ENCODE data around the gene SCYL1. TPM values are rescaled to one million over a fixed set of nuclear protein-coding genes. Genes with fewer than 3 reads are reported as not detected.

The SCYL1 gene
- total RNA-seq, 1 donor from 2014 or later: 49.5 TPM

DNA sequence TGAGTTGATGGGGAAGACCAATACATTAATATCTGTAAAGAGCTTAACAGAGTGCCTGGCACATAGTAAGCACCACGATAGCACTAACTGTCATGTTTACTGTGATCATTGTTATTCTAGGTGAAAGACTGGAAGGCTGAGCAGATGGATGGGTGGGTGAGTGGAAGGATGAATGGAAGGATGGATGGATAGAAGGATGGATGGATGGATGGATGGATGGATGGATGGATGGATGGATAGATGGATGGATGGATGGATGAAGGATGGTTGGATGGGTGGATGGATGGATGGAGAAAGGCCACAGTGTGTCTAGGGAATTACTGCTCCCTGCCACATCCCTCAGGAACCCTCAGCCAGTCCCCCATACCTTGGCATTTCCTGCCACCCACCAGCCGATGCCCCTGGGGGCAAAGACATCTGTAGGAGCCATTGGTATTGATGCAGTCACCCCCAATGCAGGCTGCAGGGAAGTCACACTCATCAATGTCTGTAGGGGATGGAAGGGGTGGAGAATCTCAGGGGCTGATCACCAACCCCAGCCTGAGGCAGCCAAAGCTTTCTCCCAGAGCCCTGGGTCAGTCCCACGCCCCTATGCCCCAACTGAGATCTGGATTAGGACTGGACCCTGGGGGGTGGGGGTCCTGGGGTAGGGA, 18.0 kb downstream of the SCYL1 start:
- TF ChIP-seq, protein P1, sequence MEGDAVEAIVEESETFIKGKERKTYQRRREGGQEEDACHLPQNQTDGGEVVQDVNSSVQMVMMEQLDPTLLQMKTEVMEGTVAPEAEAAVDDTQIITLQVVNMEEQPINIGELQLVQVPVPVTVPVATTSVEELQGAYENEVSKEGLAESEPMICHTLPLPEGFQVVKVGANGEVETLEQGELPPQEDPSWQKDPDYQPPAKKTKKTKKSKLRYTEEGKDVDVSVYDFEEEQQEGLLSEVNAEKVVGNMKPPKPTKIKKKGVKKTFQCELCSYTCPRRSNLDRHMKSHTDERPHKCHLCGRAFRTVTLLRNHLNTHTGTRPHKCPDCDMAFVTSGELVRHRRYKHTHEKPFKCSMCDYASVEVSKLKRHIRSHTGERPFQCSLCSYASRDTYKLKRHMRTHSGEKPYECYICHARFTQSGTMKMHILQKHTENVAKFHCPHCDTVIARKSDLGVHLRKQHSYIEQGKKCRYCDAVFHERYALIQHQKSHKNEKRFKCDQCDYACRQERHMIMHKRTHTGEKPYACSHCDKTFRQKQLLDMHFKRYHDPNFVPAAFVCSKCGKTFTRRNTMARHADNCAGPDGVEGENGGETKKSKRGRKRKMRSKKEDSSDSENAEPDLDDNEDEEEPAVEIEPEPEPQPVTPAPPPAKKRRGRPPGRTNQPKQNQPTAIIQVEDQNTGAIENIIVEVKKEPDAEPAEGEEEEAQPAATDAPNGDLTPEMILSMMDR (IDR thresholded peaks at IDR 0.05; ENCODE audit: insufficient read depth, low read length, severe bottlenecking): no peak
- Histone ChIP-seq H3K36me3 (ENCODE audit: control insufficient read depth, insufficient read depth, low read length) (peaks cover 4% of the 10 kb centered on the region), H3K4me3 (ENCODE audit: low read depth, low read length) (no peak overlapping the region), H3K27me3 (ENCODE audit: control insufficient read depth, insufficient read depth, low read length) (no peaks in the 10 kb centered on the region)
- no peak for FAIRE-seq
- no peak for DNase-seq (ENCODE audit: low read depth)

DNA sequence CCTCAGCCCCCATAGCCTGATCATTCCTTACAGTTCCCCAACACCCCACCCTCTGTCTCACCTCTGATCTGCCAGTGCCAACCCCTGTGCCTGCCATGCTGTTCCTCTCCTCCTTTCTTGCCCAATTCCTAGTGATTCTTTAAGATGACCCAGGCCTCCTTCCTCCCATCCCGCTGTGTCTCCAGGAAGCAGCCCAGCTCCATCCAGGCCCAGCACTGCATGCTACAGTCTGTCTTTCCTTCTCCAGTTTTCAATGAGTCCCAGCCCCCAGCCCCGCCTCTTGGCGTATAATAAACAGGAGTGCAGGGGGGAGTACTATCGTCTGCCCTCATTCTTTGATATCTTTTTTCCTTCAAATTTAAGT, 21.0 kb downstream of the SCYL1 start:
- FAIRE-seq (no peak), DNase-seq (ENCODE audit: low read depth) (no peak)
- Histone ChIP-seq H3K36me3 (ENCODE audit: control insufficient read depth, insufficient read depth, low read length) (no peaks in the 10 kb centered on the region), H3K4me3 (ENCODE audit: low read depth, low read length) (peak overlapping the region; percentile 41), H3K27me3 (ENCODE audit: control insufficient read depth, insufficient read depth, low read length) (no peaks in the 10 kb centered on the region)
- TF ChIP-seq, protein P1 (IDR thresholded peaks at IDR 0.05; ENCODE audit: insufficient read depth, low read length, severe bottlenecking): no peak

DNA sequence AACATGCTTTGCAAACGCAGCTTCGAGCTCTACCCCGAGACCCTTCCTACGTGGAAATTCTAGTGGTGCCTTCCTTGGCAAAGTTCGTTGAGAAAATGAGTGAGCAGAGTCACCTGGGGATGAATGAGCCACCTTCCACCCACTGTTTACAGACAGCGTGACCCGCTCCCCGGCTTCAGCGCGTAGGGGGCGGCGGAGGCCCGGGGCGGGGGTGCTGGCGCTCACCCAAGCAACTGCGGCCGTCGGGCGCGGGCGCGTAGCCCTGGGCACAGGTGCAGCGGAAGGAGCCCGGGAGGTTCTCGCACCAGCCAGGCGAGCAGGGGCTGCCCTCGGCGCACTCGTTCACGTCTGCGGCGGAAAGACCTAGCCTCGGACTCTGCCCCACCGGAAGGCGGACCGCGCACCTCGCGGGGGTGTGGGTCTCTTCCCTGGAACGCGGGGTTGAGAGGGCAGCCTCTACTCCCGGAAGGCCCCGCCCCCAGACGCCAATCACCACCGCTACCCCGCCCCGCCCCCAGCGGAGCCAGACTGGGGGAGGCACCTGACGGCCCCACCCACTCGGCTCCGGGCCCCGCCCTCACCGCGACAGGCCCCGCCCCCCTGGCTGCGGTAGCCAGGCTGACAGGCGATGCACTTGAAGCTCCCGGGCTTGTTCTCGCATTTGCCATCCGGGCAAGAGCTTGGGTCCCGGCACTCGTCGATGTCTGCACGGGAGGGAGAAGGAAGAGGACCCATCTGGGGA, 21.5 kb downstream of the SCYL1 start:
- Histone ChIP-seq H3K4me3 (ENCODE audit: low read depth, low read length) (peak overlapping the region; percentile 41), H3K27me3 (ENCODE audit: control insufficient read depth, insufficient read depth, low read length) (no peaks in the 10 kb centered on the region), H3K36me3 (ENCODE audit: control insufficient read depth, insufficient read depth, low read length) (no peaks in the 10 kb centered on the region)
- peak; percentile 62 for DNase-seq (ENCODE audit: low read depth)
- FAIRE-seq: no peak
- TF ChIP-seq, protein P1 (IDR thresholded peaks at IDR 0.05; ENCODE audit: insufficient read depth, low read length, severe bottlenecking): no peak

DNA sequence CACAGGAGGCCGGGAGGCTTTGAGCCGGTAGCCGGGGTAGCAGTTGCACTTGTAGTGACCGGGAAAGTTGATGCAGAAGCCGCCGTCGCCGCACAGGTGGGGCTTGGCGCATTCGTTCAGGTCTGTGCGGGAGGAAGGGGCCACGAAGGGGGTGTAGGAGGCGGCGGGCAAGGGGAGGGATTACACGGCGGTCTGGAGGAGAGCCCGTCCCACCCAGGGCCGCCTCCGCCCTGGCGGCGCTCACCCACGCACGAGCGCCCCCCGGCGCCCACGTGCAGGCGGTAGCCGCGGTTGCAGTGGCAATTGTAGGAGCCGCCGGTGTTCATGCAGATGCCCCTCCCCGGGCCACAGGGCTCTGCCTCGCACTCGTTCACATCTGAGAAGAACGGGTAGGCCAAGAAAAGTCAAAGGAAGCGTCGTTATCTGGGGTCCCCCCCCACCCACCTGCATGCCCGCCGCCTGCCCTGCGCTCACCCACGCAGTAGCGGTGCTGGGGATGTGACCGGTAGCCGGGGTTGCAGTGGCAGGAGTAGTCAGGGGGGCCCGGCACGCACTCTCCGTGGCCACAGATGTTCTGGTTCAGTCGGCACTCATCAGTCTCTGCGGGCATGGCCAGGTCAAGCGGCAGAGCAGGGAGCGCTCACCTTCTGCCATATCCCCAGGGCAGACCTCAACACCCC, 22.7 kb downstream of the SCYL1 start:
- Histone ChIP-seq H3K4me3 (ENCODE audit: low read depth, low read length) (no peak overlapping the region), H3K36me3 (ENCODE audit: control insufficient read depth, insufficient read depth, low read length) (no peaks in the 10 kb centered on the region), H3K27me3 (ENCODE audit: control insufficient read depth, insufficient read depth, low read length) (no peaks in the 10 kb centered on the region)
- TF ChIP-seq, protein P1 (IDR thresholded peaks at IDR 0.05; ENCODE audit: insufficient read depth, low read length, severe bottlenecking): no peak
- DNase-seq (ENCODE audit: low read depth) (no peak), FAIRE-seq (no peak)

DNA sequence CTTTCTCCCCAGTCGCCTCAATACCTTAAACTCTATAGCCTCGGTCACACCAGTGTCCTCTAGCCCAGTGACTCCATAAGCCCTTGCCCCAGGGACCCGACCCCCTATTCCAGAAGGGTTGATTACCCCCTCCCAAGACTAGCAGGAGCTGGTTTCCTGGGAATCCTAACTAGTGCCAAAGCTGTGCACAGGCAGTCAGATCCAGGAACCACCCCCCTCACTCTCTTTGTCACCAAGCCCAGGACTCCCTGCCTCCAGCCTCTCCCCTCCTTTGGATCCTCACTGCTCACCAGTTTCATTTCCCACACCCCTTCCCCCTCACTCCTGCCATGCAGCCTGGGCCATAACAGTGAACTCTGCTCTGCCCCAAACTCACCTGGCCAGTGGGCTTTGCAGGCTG, 23.5 kb downstream of the SCYL1 start:
- H3K36me3 ChIP-seq (ENCODE audit: control insufficient read depth, insufficient read depth, low read length): no peaks in the 10 kb centered on the region
- no peak for DNase-seq (ENCODE audit: low read depth)
- FAIRE-seq: no peak
- H3K4me3 ChIP-seq (ENCODE audit: low read depth, low read length): no peak overlapping the region
- no peaks in the 10 kb centered on the region for H3K27me3 ChIP-seq (ENCODE audit: control insufficient read depth, insufficient read depth, low read length)
- TF ChIP-seq, protein P1 (IDR thresholded peaks at IDR 0.05; ENCODE audit: insufficient read depth, low read length, severe bottlenecking): no peak
